T-helper 22 cell (primary cell): ENCODE results near the gene NAT8L.

Experiments used
- DNase-seq: peaks from one replicate; pipeline ENCODE4 v3.0.0-alpha.2; 2020; ENCODE audit warnings: low read depth

NAT8L gene

GRCh38 chr4:2064276-2064991 is 5.3 kb downstream of the NAT8L start:
- no peak for DNase-seq

- DNase-seq, result no peak
These were observed 6.2 kb downstream of the NAT8L start for GRCh38 chr4:2065106-2065930.

- no peak for DNase-seq
These were observed 7.0 kb downstream of the NAT8L start for GRCh38 chr4:2066011-2066551.

GRCh38 chr4:2066571-2067445 is 7.7 kb downstream of the NAT8L start:
- DNase-seq, result no peak

- no peak for DNase-seq
These were observed 8.5 kb downstream of the NAT8L start for GRCh38 chr4:2067446-2068197.

GRCh38 chr4:2068198-2068470 is 9.0 kb downstream of the NAT8L start:
- DNase-seq, result no peak

GRCh38 chr4:2068566-2068965 is 9.4 kb downstream of the NAT8L start:
- DNase-seq, result no peak

- no peak for DNase-seq
These were observed 10.2 kb downstream of the NAT8L start for GRCh38 chr4:2069161-2069971.

GRCh38 chr4:2069986-2070385 is 10.9 kb downstream of the NAT8L start:
- no peak for DNase-seq

- no peak for DNase-seq
These were observed 11.5 kb downstream of the NAT8L start for GRCh38 chr4:2070421-2071251.

GRCh38 chr4:2071252-2071911 is 12.3 kb downstream of the NAT8L start:
- no peak for DNase-seq

GRCh38 chr4:2071912-2072867 is 13.1 kb downstream of the NAT8L start:
- no peak for DNase-seq

GRCh38 chr4:2072971-2073807 is 14.1 kb downstream of the NAT8L start:
- DNase-seq, result no peak

GRCh38 chr4:2073808-2074481 is 14.8 kb downstream of the NAT8L start:
- no peak for DNase-seq

- DNase-seq, result no peak
These were observed 15.5 kb downstream of the NAT8L start for GRCh38 chr4:2074588-2074987.

- DNase-seq, result no peak
These were observed 16.3 kb downstream of the NAT8L start for GRCh38 chr4:2075171-2075986.
